HUES64 (cell line): ENCODE results near the gene DOCK9.

Experiments used
- H3K27ac ChIP-seq: 2 replicates; pipeline ENCODE4 v1.7.0; 2013; ENCODE audit warnings: low read depth, low read length, inconsistent platforms
- H3K27me3 ChIP-seq: 2 replicates; pipeline ENCODE4 v1.6.1; 2013; ENCODE audit warnings: mild to moderate bottlenecking, low read length; ENCODE audit not compliant: insufficient read depth
- H3K36me3 ChIP-seq: 2 replicates; pipeline ENCODE4 v1.6.1; 2013; ENCODE audit warnings: mild to moderate bottlenecking, low read length; ENCODE audit not compliant: insufficient read depth
- H3K4me1 ChIP-seq: 2 replicates; pipeline ENCODE4 v1.6.1; 2013; ENCODE audit warnings: mild to moderate bottlenecking, low read length, moderate library complexity; ENCODE audit not compliant: insufficient read depth
- H3K4me3 ChIP-seq: 2 replicates; pipeline ENCODE4 v1.5.1; 2013; ENCODE audit warnings: mild to moderate bottlenecking, low read length, moderate library complexity
- H3K9ac ChIP-seq: 2 replicates; pipeline ENCODE4 v1.6.1; 2013; ENCODE audit warnings: mild to moderate bottlenecking, low read depth, low read length
- H3K9me3 ChIP-seq: 2 replicates; pipeline ENCODE4 v1.6.1; 2013; ENCODE audit warnings: low read depth, low read length; ENCODE audit not compliant: insufficient read depth
- WGBS: fragments of 150-250, 120-280 bp; methylation state at CpG from one replicate; pipeline ENCODE4 v1.1.7; 2013; ENCODE audit warnings: missing lambda C conversion rate; 5-methylcytosine and 5-hydroxymethylcytosine counted together

DOCK9 gene

DNA sequence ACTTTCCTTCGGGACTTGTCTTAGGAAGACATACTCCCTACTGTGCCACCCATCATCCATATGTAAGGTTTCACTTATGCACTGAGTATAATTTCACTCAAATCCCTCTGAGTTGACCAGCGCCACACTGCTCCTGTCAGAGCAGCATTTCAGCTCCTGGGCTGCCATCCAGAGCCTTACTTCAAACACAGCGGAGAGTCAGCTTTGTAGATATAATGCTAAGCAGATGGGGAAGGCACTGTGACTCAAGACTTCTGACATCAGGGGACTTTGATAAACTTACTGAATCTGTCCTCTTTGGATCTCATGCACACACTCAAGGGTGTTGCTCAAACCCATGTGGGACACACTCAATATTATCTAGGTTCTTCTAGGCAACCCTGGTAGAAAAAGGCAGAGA lies 34.9 kb downstream of the DOCK9 start:
- H3K4me3 ChIP-seq = no peak overlapping the region
- no peaks in the 10 kb centered on the region for H3K36me3 ChIP-seq
- peaks cover 26% of the 10 kb centered on the region for H3K4me1 ChIP-seq
- 97% methylated on average over 3 of the region's 3 CpGs for WGBS
- no peaks in the 10 kb centered on the region for H3K9me3 ChIP-seq
- no peak overlapping the region for H3K9ac ChIP-seq
- no peak overlapping the region for H3K27ac ChIP-seq
- H3K27me3 ChIP-seq = no peaks in the 10 kb centered on the region

DNA sequence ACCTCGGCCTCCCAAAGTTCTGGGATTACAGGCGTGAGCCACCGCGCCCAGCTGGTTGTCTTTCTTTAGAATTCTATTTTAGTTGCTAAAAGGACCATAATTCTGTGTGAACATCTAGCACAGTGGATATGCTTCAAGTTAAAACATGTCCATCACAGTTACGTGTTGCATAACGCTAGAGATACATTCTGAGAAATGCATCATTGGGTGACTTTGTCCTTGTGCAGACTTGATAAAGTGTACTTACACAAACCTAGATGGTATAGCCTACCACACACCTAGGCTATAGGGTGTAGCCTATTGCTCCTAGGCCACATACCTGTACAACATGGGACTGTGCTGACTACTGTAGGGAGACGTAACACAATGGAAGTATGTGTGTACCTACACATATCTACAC lies 35.4 kb downstream of the DOCK9 start:
- 97% methylated on average over 6 of the region's 7 CpGs for WGBS
- Histone ChIP-seq H3K9me3 (no peaks in the 10 kb centered on the region), H3K4me1 (peaks cover 30% of the 10 kb centered on the region), H3K9ac (no peak overlapping the region), H3K27me3 (no peaks in the 10 kb centered on the region), H3K36me3 (no peaks in the 10 kb centered on the region), H3K4me3 (no peak overlapping the region), H3K27ac (no peak overlapping the region)

GRCh38 chr13:98941536-98941935 lies 36.3 kb downstream of the DOCK9 start:
- no peak overlapping the region for H3K4me3 ChIP-seq
- no peak overlapping the region for H3K27ac ChIP-seq
- peaks cover 37% of the 10 kb centered on the region for H3K4me1 ChIP-seq
- no peak overlapping the region for H3K9ac ChIP-seq
- H3K36me3 ChIP-seq = no peaks in the 10 kb centered on the region
- no peaks in the 10 kb centered on the region for H3K9me3 ChIP-seq
- H3K27me3 ChIP-seq = no peaks in the 10 kb centered on the region
- 91% methylated on average over 4 of the region's 4 CpGs for WGBS

- Histone ChIP-seq H3K36me3 (no peaks in the 10 kb centered on the region), H3K9ac (no peak overlapping the region), H3K9me3 (no peaks in the 10 kb centered on the region), H3K4me3 (no peak overlapping the region), H3K4me1 (peaks cover 34% of the 10 kb centered on the region), H3K27ac (no peak overlapping the region), H3K27me3 (no peaks in the 10 kb centered on the region)
- WGBS = 98% methylated on average over 4 of the region's 5 CpGs
Measured at GRCh38 chr13:98941126-98941525, 36.7 kb downstream of the DOCK9 start.

DNA sequence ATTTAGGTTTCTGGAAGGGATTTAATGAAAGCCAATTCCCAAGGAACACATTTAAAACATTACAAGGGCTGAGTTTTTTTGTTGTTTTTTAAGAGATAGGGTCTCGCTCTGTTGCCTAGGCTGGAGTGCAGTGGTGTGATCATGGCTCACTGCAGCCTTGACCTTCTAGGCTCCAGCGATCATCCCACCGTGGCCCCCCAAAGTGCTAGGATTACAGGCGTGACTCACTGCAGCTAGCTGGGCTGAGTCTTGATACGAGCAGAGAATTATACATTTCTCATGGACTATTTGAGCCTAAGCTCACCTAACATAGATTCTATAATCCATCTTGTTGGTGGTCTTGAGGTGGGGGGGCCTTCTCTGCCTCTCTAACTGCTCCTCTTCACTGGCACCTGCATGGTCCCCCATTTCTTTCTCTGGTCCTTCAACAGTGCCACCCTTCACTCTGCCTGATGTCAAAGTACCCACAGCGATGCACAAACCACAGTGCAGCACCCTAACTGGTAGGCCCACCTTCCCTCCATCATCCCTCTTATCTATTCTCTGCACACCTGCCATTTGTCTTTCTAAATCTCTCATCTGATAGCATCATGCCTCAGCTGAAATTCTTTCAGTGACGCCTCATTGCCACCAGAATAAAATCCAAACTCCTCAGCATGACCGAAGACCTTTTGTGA lies 37.4 kb downstream of the DOCK9 start:
- Histone ChIP-seq H3K9me3 (no peaks in the 10 kb centered on the region), H3K4me3 (no peak overlapping the region), H3K27ac (no peak overlapping the region), H3K27me3 (no peaks in the 10 kb centered on the region), H3K4me1 (peaks cover 30% of the 10 kb centered on the region), H3K36me3 (no peaks in the 10 kb centered on the region), H3K9ac (no peak overlapping the region)
- 80% methylated on average over 8 of the region's 8 CpGs for WGBS

DNA sequence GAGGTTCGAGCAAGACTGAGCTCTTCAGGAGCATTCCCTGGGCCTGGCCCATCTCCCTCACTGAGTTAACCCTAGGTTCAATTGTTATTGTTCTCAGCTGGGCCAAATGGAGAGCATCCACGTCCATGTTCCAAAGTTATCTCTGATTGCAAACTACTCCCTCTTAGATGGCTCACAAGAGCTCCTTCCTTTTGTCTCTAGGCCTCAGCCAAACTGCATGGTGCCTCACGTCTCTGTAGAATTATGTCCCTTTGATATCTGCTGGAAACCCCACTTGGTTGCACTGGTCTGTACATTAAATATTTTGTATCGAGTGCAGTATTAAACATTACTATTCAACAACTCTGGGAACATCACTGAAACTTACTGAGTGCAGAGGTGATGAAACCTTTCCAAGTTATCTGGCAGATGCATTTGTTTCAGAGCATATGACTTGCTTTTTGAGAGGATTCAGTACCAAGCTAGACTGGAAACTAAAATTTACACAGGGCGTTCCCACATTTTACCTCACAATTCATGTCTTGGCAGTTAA lies 38.1 kb downstream of the DOCK9 start:
- H3K9me3 ChIP-seq = no peaks in the 10 kb centered on the region
- no peaks in the 10 kb centered on the region for H3K36me3 ChIP-seq
- H3K27me3 ChIP-seq = no peaks in the 10 kb centered on the region
- 86% methylated on average over 5 of the region's 5 CpGs for WGBS
- H3K9ac ChIP-seq = no peak overlapping the region
- no peak overlapping the region for H3K4me3 ChIP-seq
- H3K4me1 ChIP-seq = peaks cover 30% of the 10 kb centered on the region
- no peak overlapping the region for H3K27ac ChIP-seq

DNA sequence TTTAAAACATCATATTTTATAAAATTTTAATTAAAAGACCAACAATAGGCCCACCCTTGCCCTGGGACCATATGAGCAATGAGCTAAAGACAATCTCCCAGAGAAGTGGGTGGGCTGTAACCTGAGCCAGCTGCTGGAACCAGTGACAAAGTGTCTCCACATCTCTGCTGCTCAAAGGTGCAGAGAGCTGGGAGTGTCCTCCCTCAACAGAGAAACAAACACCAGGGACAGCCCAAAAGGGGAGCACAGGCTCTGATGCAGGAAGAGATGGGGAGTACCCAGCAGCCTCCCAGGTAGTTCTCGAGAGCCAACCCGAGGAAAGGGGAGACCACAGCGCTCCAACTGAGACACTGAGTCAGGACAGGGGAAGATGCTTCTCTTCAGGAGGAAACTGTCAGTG lies 39.1 kb downstream of the DOCK9 start:
- Histone ChIP-seq H3K27me3 (no peaks in the 10 kb centered on the region), H3K36me3 (no peaks in the 10 kb centered on the region), H3K4me1 (peaks cover 30% of the 10 kb centered on the region), H3K4me3 (no peak overlapping the region), H3K27ac (no peak overlapping the region), H3K9ac (no peak overlapping the region), H3K9me3 (peaks cover 4% of the 10 kb centered on the region; the same call in 1 of the 2 replicates)
- 81% methylated on average over 3 of the region's 3 CpGs for WGBS

GRCh38 chr13:98937911-98938381 lies 39.9 kb downstream of the DOCK9 start:
- H3K4me1 ChIP-seq = peaks cover 30% of the 10 kb centered on the region
- H3K36me3 ChIP-seq = no peaks in the 10 kb centered on the region
- peaks cover 6% of the 10 kb centered on the region; the same call in 1 of the 2 replicates for H3K9me3 ChIP-seq
- WGBS = 49% methylated on average over 6 of the region's 6 CpGs
- H3K27ac ChIP-seq = peak overlapping the region; percentile 55
- no peak overlapping the region for H3K4me3 ChIP-seq
- H3K9ac ChIP-seq = peak overlapping the region; percentile 1; the same call in 1 of the 2 replicates
- H3K27me3 ChIP-seq = no peaks in the 10 kb centered on the region

- Histone ChIP-seq H3K4me3 (no peak overlapping the region), H3K27ac (no peak overlapping the region), H3K9me3 (peaks cover 6% of the 10 kb centered on the region; the same call in 1 of the 2 replicates), H3K27me3 (no peaks in the 10 kb centered on the region), H3K36me3 (no peaks in the 10 kb centered on the region), H3K4me1 (peaks cover 28% of the 10 kb centered on the region), H3K9ac (no peak overlapping the region)
- WGBS = 100% methylated on average over 2 of the region's 3 CpGs
Measured at GRCh38 chr13:98934243-98934642, 43.6 kb downstream of the DOCK9 start.

- Histone ChIP-seq H3K4me1 (peaks cover 24% of the 10 kb centered on the region), H3K9me3 (peaks cover 6% of the 10 kb centered on the region; the same call in 1 of the 2 replicates), H3K36me3 (no peaks in the 10 kb centered on the region), H3K4me3 (no peak overlapping the region), H3K27ac (no peak overlapping the region; the same call in 1 of the 2 replicates), H3K9ac (no peak overlapping the region), H3K27me3 (no peaks in the 10 kb centered on the region)
- 72% methylated on average over 8 of the region's 8 CpGs for WGBS
Measured at GRCh38 chr13:98930151-98930591, 47.7 kb downstream of the DOCK9 start.

DNA sequence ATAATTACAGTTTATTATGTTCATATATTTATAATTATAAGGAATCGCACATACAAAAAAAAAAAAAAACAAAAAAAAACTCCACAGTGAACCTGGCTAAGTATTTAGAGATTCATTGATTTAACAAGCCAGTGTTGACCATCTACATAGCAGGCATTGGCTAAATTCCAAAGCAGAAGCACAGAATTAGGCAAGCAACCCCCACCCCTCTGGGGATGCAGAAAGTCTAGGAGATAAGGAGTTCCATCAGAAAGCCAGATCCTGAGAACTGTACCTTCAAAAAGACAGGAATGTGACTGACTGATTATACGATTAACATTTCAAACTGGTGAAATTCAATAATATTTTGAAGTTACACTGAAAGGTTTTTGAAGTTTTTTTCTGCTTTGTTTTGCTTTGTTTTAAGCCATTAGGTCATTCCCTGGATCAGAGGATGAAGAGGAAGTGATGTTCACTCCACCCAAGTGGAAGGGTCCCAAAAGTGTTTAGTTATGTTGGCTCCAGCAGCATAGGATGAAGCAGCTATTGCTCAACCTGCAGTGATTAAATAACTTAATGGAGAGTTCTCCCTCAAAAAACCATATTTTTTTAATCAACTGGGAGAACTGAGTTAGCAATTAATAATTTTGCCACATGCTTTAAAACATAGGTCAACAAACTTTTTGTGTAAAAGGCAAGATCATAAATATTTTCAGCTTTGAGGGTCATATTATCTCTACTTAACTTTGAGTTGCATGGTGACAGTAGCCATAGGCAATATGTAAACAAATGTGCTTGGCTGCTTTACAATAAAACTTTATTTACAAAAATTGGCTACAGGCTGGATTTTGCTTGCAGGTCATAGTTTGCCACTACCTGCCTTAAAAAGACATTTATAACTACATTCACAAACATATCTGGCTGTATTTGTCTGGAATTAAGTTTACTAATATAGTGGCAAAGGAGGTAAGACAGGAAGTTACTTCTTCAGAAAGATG lies 49.6 kb downstream of the DOCK9 start:
- no peaks in the 10 kb centered on the region for H3K27me3 ChIP-seq
- H3K9ac ChIP-seq = no peak overlapping the region
- 100% methylated on average over 1 of the region's 2 CpGs for WGBS
- no peaks in the 10 kb centered on the region for H3K36me3 ChIP-seq
- no peak overlapping the region for H3K27ac ChIP-seq
- H3K9me3 ChIP-seq = no peaks in the 10 kb centered on the region
- H3K4me1 ChIP-seq = peaks cover 24% of the 10 kb centered on the region
- no peak overlapping the region for H3K4me3 ChIP-seq
